Epithelial cell of esophagus (primary cell): ENCODE data around the gene SOS1.

Experiments
- DNase-seq: peaks from one replicate; pipeline ENCODE4 v3.0.0; 2010; ENCODE audit warnings: low read depth
- H3K4me3 ChIP-seq: 2 replicates; pipeline ENCODE4 v1.5.1; 2011; ENCODE audit warnings: mild to moderate bottlenecking, low read length, control low read depth
- TF ChIP-seq, protein P1 (sequence below): IDR thresholded peaks from 2 replicates; pipeline ENCODE4 v1.5.1; 2011; ENCODE audit warnings: low read depth, mild to moderate bottlenecking, low read length, control low read depth, inconsistent platforms; ENCODE audit not compliant: insufficient read depth; ENCODE audit errors: missing control alignments

The SOS1 gene

DNA sequence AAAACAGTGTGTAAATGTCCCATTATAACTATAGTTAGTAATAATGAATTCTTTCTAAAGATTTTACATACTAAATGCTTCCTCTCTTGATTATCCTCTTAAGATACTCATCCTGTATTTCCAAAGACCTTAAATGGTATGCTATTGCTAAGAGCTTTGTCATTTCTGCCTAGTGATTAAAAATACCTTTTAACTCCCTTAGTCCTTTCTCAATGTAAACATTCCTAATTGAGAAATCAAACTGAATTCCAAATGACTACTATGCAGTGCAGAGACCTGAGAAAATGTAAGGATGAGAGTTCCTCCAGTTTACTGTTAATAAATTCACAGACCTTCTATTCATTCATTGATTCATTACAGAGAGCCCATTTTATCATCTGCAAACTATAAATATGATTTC is 86.9 kb downstream of the SOS1 start:
- no peak overlapping the region for H3K4me3 ChIP-seq
- TF ChIP-seq, protein P1, sequence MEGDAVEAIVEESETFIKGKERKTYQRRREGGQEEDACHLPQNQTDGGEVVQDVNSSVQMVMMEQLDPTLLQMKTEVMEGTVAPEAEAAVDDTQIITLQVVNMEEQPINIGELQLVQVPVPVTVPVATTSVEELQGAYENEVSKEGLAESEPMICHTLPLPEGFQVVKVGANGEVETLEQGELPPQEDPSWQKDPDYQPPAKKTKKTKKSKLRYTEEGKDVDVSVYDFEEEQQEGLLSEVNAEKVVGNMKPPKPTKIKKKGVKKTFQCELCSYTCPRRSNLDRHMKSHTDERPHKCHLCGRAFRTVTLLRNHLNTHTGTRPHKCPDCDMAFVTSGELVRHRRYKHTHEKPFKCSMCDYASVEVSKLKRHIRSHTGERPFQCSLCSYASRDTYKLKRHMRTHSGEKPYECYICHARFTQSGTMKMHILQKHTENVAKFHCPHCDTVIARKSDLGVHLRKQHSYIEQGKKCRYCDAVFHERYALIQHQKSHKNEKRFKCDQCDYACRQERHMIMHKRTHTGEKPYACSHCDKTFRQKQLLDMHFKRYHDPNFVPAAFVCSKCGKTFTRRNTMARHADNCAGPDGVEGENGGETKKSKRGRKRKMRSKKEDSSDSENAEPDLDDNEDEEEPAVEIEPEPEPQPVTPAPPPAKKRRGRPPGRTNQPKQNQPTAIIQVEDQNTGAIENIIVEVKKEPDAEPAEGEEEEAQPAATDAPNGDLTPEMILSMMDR = no peak
- DNase-seq = peak; percentile 65

DNA sequence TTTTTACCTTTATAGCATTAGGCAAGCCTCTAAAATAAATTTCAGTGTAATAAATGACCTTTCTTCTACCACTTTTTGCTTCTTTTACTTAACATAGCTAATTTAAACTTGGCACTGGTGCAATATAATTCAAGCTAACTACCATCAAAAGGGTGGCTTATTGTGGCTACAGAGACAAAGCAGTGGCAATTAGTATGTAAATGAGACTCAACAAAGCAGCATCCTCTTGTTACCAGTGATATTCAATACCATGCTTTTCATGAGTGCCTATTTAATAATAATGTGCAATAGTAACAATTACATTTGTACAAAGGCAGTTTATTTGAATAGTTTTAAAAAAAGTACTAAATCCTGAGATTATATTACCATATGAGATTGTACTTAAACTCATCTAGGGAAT is 93.4 kb downstream of the SOS1 start:
- TF ChIP-seq, protein P1 = no peak
- DNase-seq = no peak
- H3K4me3 ChIP-seq = no peak overlapping the region

DNA sequence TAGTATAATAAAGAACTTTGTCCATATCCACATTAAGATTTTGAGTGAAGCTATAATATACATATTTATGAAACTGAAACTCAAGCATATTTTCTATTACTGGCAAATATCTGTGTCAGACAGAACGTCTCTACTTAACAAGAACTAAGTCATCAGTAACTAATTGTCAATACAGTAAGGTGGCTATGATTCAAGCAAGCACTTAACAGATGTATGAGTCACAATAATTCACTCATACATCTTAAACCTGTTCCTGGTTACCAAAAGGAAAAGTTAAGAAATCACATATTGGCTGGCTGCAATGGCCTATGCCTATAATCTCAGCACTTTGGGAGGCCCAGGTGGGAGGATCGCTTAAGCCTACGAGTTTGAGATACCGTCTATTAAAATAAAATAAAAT is 96.0 kb downstream of the SOS1 start:
- peak; percentile 85 for DNase-seq
- H3K4me3 ChIP-seq = no peak overlapping the region
- TF ChIP-seq, protein P1 = no peak

DNA sequence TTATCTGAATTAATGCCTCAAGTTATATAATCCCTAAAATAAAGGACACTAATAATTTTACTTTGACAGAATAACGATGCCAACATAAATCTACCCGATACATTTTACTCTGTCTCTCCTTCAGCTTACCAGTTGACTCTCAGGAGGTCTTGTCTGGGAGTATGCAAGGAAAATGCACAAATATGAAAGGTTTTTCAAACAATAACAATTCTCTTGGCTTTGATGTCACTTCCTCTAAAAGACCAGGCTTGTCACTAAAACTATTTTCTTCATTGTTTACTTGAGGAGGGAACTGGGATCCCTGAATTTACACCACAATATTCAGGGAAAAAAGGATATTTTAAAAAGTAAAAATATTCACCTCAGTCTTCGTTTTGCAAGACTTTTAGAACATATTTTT is 97.2 kb downstream of the SOS1 start:
- DNase-seq = no peak

DNA sequence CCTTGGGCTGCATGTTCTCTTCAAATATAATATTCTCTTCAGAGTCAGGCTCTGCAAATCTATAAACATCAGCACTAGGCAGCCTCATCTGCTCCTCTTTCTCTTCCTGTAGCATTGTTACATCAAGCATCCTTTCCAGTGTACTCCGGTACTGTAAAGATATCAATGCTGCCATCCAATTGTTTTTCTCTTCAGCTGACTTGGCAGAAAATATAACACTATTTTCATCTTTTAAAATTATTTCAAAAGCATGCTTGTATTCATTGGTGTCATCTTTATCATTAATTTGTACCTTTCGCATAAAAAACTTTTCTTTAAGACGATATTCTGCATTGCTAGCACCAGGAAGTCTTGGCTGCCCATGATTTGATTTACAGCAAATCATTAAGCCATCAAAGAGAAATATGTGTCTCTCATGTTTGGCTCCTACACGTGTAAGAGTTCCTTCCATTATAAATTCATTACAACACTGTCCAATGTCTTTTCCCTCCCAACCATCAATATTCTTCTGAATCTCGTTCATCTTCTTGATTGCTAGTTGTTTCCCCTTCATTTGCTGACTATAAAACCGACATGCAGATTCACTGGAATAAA is 98.1 kb downstream of the SOS1 start:
- no peak overlapping the region for H3K4me3 ChIP-seq
- TF ChIP-seq, protein P1 = no peak
- no peak for DNase-seq

More for the DNA sequence above, 97.2 kb downstream of the SOS1 start:
- H3K4me3 ChIP-seq = no peak overlapping the region
- TF ChIP-seq, protein P1 = no peak

DNA sequence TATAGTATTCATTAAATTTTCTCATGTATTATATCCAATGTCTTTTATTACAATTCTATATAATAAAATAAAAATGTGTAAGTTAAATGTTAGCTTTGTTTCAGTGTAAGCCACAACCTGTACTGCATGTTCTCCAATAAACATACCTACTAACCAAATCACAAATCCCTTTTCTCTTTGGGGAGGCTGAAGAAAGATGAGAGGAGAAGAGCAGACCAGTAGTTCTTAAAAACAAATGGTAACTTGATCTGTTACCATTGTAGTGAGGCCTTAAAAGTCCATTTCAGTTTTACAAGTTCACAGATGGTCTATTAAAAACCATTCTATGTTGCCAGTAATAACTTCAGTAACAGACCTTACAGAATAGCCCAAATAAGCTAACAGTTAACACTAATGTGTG is 100.5 kb downstream of the SOS1 start:
- DNase-seq = no peak
- TF ChIP-seq, protein P1 = no peak
- H3K4me3 ChIP-seq = no peak overlapping the region

DNA sequence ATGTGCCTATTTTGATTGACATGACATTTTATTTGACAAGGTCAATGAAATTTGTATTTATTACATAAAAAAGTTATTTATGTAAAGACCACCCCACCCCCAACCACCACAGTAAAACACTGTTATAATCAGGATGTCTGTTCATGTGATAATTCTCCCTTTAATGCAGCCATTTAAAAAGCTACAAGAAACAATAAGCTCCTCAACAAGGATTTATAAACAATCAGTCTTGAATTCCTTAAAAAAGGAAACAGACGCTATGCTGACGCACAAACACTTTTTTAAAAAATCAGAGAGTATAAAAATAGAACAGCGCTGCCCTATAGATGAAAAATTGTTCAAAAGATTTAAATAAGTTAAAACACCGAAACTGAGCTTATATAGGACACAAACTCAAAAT is 102.2 kb downstream of the SOS1 start:
- H3K4me3 ChIP-seq = no peak overlapping the region
- TF ChIP-seq, protein P1 = no peak
- DNase-seq = no peak
